ENCODE results near the gene ZNF239.

DNA sequence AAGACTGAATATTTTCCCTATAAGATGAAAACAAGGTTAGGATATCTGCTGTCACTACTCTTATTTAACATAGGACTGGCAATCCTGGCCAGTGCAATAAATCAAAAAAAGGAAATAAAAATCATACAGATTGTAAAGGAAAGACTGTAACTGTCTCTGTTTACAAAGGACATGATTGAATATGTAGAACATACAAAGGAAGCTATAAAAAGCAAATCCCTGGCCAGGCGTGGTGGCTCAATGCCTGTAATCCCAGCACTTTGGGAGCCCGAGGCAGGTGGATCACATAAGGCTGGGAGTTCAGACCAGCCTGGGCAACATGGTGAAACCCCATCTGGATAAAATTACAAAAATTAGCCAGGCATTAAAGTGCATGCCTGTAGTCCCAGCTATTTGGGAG is 47.6 kb upstream of the ZNF239 start:
- TF ChIP-seq, protein P1, sequence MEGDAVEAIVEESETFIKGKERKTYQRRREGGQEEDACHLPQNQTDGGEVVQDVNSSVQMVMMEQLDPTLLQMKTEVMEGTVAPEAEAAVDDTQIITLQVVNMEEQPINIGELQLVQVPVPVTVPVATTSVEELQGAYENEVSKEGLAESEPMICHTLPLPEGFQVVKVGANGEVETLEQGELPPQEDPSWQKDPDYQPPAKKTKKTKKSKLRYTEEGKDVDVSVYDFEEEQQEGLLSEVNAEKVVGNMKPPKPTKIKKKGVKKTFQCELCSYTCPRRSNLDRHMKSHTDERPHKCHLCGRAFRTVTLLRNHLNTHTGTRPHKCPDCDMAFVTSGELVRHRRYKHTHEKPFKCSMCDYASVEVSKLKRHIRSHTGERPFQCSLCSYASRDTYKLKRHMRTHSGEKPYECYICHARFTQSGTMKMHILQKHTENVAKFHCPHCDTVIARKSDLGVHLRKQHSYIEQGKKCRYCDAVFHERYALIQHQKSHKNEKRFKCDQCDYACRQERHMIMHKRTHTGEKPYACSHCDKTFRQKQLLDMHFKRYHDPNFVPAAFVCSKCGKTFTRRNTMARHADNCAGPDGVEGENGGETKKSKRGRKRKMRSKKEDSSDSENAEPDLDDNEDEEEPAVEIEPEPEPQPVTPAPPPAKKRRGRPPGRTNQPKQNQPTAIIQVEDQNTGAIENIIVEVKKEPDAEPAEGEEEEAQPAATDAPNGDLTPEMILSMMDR (conservative IDR thresholded peaks at IDR 0.05), result no peak
- no peak for TF ChIP-seq ZFX (IDR thresholded peaks at IDR 0.05)
